Right lobe of liver (tissue), 4 donors: ENCODE measurements around the gene SEMA4D.

ENCODE experiments used
- CTCF ChIP-seq, 4 donors: fragments of 200-600 bp in 3 of 4; fragments of 450-650 bp in 1 of 4; IDR thresholded peaks; one replicate each; pipeline versions ENCODE4 v1.5.1 to v1.8.0; 2016 to 2022; ENCODE audit warnings: antibody characterized with exemption in 4 of 4, mild to moderate bottlenecking in 2 of 4
- POLR2A ChIP-seq: fragments of 450-650 bp; IDR thresholded peaks from one replicate; pipeline ENCODE4 v1.6.1; 2017; ENCODE audit warnings: antibody characterized with exemption, mild to moderate bottlenecking
- donor health status: DM: no; HTN: no; CAD: no.
- donor health status: DM: no; HTN: no; CAD: no.
- donor health status: DM: no; HTN: yes; CAD: no.

- TF ChIP-seq POLR2A, result no peak
- TF ChIP-seq CTCF (IDR thresholded peaks at IDR 0.05), result no peak
Observed at GRCh38 chr9:89352874-89353649, 144.9 kb downstream of the SEMA4D start.
